Loucy (cell line): ENCODE measurements around the gene SPEM2.

ENCODE experiments used
- CTCF ChIP-seq: fragments of 200-600 bp; sonication (generic); conservative IDR thresholded peaks from 2 replicates; pipeline ENCODE4 v1.5.1; 2014; ENCODE audit warnings: mild to moderate bottlenecking, antibody characterized with exemption, low read length
- EZH2phosphoT487 ChIP-seq: fragments of 200-600 bp; IDR thresholded peaks from 2 replicates; pipeline ENCODE4 v1.6.1; 2018; ENCODE audit warnings: antibody characterized with exemption, mild to moderate bottlenecking, moderate library complexity, borderline replicate concordance

DNA sequence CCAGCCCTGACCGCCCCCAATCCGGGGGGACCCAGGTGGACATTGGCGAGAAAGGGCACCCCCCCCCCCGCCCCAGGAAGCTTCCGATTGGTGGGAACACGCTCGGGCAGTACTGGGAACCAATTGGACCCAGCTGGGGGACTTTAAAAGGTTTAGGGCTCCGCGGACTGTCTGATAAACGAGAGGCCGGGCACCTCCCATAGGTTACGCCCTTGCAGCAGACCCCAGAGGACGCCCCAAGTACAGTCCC lies 21.8 kb upstream of the SPEM2 start:
- TF ChIP-seq CTCF = no peak
- TF ChIP-seq EZH2phosphoT487 = no peak
